PC-9 (cell line): ENCODE results near the gene ALDH1A3. TPM values are rescaled to one million over a fixed set of nuclear protein-coding genes. Genes with fewer than 3 reads are reported as not detected.

Experiments
- BruUV-seq: library from RNA; stranded (reverse); fragments of 400-500 nt; replicated peaks from 2 replicates; lab custom pipeline; 2021; lab: Mats Ljungman, UMichigan
- CTCF ChIA-PET: fragments of 300-600 bp; sonication (Branson Sonifier 250); formaldehyde crosslinking; loops from one replicate; lab custom pipeline; 2022; ENCODE audit warnings: antibody characterized with exemption; lab: Charles Lee
- POLR2A ChIA-PET: fragments of 300-600 bp; sonication (Branson Sonifier 250); formaldehyde crosslinking; loops from one replicate; lab custom pipeline; 2022; ENCODE audit warnings: antibody characterized with exemption; ENCODE audit not compliant: unreplicated experiment; lab: Charles Lee
- DNase-seq, 2 experiments: peaks; one replicate each; pipeline versions ENCODE4 v3.0.0 to v3.0.0-alpha.2; 2015 to 2022; ENCODE audit warnings: mixed read lengths in 1 of 2
- H2AFZ ChIP-seq: fragments of 200-600 bp; sonication (generic); 2 replicates; pipeline ENCODE4 v1.8.1; 2017; ENCODE audit warnings: antibody characterized with exemption
- H3F3A ChIP-seq: fragments of 200-600 bp; sonication (generic); 2 replicates; pipeline ENCODE4 v1.8.1; 2017; ENCODE audit warnings: antibody characterized with exemption, mild to moderate bottlenecking, low read depth; ENCODE audit not compliant: insufficient read depth
- H3K27ac ChIP-seq: fragments of 200-600 bp; sonication (generic); 2 replicates; pipeline ENCODE4 v1.6.1; 2016; ENCODE audit warnings: mixed run types
- H3K27me3 ChIP-seq: fragments of 200-600 bp; sonication (generic); 2 replicates; pipeline ENCODE4 v1.6.1; 2016; ENCODE audit warnings: low read depth, mixed run types; ENCODE audit not compliant: insufficient read depth
- H3K36me3 ChIP-seq: fragments of 200-600 bp; sonication (generic); 2 replicates; pipeline ENCODE4 v1.6.1; 2016; ENCODE audit warnings: low read depth, mixed run types
- H3K4me1 ChIP-seq: fragments of 200-600 bp; sonication (generic); replicated peaks from 2 replicates; pipeline ENCODE4 v1.6.1; 2016; ENCODE audit warnings: mixed run types; ENCODE audit not compliant: insufficient read depth
- H3K4me2 ChIP-seq: fragments of 200-600 bp; sonication (generic); 2 replicates; pipeline ENCODE4 v1.6.1; 2017; ENCODE audit warnings: mixed run types
- H3K4me3 ChIP-seq: fragments of 200-600 bp; sonication (generic); 2 replicates; pipeline ENCODE4 v1.6.1; 2016; ENCODE audit warnings: mixed run types
- H3K79me2 ChIP-seq: fragments of 200-600 bp; sonication (generic); 2 replicates; pipeline ENCODE4 v1.6.1; 2017; ENCODE audit warnings: low read depth, mixed run types
- H3K9me2 ChIP-seq: fragments of 200-600 bp; sonication (generic); 2 replicates; pipeline ENCODE4 v1.8.1; 2017; ENCODE audit warnings: mild to moderate bottlenecking; ENCODE audit not compliant: insufficient read depth
- H3K9me3 ChIP-seq: fragments of 200-600 bp; sonication (generic); 2 replicates; pipeline ENCODE4 v1.8.1; 2016; ENCODE audit warnings: low read depth; ENCODE audit not compliant: insufficient read depth
- H4K20me1 ChIP-seq: fragments of 200-600 bp; sonication (generic); 2 replicates; pipeline ENCODE4 v1.8.1; 2017; ENCODE audit not compliant: insufficient read depth
- EZH2 ChIP-seq: fragments of 200-600 bp; sonication (generic); IDR thresholded peaks from 2 replicates; pipeline ENCODE4 v1.8.0; 2017; ENCODE audit warnings: antibody characterized with exemption, low read depth
- intact Hi-C: fragments of 100-400 bp; cut with micrococcal nuclease; formaldehyde crosslinking; loops from one replicate; pipeline ENCODE4 v1.10.0; 2022; ENCODE audit not compliant: unreplicated experiment
- total RNA-seq: library from RNA; stranded (reverse); gene quantifications from 2 replicates; pipeline ENCODE4 v1.2.3, GENCODE V29; 2021
- TF ChIP-seq, protein P1 (sequence below): fragments of 200-600 bp; sonication (generic); conservative IDR thresholded peaks from 2 replicates; pipeline ENCODE4 v1.6.1; 2017; ENCODE audit warnings: mixed run types, antibody characterized with exemption, mild to moderate bottlenecking, moderate library complexity

Gene ALDH1A3
- total RNA-seq, 1 experiment from 2014 or later, result 469 TPM

DNA sequence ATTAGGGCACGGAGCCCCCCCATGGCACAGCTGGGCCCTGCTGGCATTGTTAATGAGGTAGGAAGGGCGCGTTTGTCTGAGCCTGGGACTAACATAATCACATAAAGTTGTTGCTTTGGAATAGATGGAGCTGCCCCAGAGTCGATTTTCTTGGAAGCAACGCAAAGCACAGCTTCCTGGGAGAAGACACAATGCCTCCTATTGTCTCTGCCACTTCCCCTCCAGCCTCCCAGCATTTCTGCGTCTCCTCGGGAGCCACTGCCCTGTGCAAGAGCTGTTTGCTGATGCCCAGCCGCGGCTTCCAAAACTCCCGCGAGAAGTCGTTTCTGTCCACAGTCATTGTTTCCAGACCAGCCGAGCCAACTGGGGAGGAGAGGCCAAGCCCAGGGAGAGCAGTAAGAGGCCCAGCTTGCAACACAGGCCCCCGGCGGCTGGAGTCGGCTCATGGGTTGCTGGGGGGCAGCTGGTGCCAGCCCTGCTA lies 18.1 kb upstream of the ALDH1A3 start:
- H3K4me1 ChIP-seq, result no peaks in the 10 kb centered on the region
- H3F3A ChIP-seq, result peaks cover 38% of the 10 kb centered on the region
- H3K9me2 ChIP-seq, result no peaks in the 10 kb centered on the region
- no TSS peak for BruUV-seq
- H3K27ac ChIP-seq, result no peak overlapping the region
- H3K79me2 ChIP-seq, result no peaks in the 10 kb centered on the region
- H4K20me1 ChIP-seq, result no peaks in the 10 kb centered on the region
- TF ChIP-seq, protein P1, sequence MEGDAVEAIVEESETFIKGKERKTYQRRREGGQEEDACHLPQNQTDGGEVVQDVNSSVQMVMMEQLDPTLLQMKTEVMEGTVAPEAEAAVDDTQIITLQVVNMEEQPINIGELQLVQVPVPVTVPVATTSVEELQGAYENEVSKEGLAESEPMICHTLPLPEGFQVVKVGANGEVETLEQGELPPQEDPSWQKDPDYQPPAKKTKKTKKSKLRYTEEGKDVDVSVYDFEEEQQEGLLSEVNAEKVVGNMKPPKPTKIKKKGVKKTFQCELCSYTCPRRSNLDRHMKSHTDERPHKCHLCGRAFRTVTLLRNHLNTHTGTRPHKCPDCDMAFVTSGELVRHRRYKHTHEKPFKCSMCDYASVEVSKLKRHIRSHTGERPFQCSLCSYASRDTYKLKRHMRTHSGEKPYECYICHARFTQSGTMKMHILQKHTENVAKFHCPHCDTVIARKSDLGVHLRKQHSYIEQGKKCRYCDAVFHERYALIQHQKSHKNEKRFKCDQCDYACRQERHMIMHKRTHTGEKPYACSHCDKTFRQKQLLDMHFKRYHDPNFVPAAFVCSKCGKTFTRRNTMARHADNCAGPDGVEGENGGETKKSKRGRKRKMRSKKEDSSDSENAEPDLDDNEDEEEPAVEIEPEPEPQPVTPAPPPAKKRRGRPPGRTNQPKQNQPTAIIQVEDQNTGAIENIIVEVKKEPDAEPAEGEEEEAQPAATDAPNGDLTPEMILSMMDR, result no peak
- no peak for TF ChIP-seq EZH2
- no peak for DNase-seq
- H3K27me3 ChIP-seq, result no peaks in the 10 kb centered on the region
- CTCF ChIA-PET, result interaction anchor here (0.6 kb wide), 1 partner anchor 190 kb away, joined by 3 read pairs; no protein-coding TSS in a partner anchor
- intact Hi-C loops, result no loop called here
- H3K9me3 ChIP-seq, result no peaks in the 10 kb centered on the region; the same call in 1 of the 2 replicates
- H2AFZ ChIP-seq, result no peak overlapping the region
- POLR2A ChIA-PET, result no interaction called here
- no peak overlapping the region for H3K4me2 ChIP-seq
- H3K4me3 ChIP-seq, result no peak overlapping the region
- 0 out of 2 replicates have a peak, but pooled peaks cover 9% of the 10 kb centered on the region for H3K36me3 ChIP-seq

DNA sequence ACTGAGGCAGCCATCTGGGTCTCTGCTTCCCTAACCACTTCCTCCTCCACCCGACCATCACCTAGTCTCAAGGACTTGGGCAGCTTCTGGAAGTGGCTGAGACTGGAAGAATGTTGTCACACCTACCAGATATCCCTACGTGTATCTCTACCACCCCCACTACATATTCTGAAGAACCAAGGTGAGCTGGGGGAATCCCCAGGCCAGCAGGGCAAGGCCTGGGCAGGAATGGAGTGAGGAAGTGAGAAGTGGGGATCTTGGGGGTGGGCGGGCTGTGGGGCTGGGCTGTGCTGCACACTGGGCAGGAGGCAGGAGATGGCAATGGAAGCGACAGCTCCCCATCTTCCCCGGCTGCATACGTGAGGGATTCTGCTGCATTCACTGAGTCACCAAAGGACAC lies 17.5 kb upstream of the ALDH1A3 start:
- Histone ChIP-seq H3F3A (peaks cover 33% of the 10 kb centered on the region; the same call in 1 of the 2 replicates), H2AFZ (no peak overlapping the region), H3K9me2 (no peaks in the 10 kb centered on the region), H3K4me3 (no peak overlapping the region), H3K79me2 (no peaks in the 10 kb centered on the region), H3K9me3 (no peaks in the 10 kb centered on the region; the same call in 1 of the 2 replicates), H3K36me3 (0 out of 2 replicates have a peak, but pooled peaks cover 9% of the 10 kb centered on the region), H3K4me1 (no peaks in the 10 kb centered on the region; the same call in 1 of the 2 replicates), H3K4me2 (no peak overlapping the region), H3K27me3 (no peaks in the 10 kb centered on the region), H3K27ac (no peak overlapping the region), H4K20me1 (no peaks in the 10 kb centered on the region)
- DNase-seq, result no peak
- no peak for TF ChIP-seq EZH2
- TF ChIP-seq, protein P1, result no peak
- intact Hi-C loops, result no loop called here
- ChIA-PET CTCF (no interaction called here), POLR2A (no interaction called here)
- no TSS peak for BruUV-seq

DNA sequence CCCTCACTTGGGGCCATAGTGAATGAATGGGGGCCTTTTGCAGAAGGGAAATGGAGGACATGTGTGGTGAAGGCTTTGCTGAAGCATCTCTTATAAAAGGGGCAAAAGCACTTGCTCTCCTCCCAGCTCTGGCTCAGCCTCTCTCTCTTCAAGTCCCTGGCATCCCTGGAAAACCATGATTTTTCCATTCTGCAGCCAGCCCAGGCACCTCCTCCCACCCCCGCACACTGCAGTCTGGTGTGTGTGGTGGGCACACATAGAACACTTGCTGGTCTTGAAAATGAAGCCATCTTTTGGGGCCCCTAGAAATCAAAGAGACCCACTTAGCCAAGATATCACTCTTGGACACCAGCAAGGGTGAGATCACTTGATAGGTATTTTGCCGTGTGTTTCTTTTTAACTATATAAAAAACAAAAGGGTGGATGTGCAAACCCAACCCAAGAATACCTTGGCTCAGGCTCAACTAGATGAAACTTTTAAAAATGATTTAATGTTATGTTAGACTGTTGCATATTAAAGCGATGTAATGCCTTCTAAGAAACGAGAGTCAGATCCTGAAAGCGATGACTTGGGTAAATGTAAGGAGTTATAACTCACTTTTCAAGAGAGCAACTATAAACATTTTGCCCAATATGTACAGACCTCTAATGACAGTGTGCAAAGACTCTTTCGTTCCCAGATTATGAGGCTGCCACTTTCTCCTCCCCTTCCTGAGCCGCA lies 16.4 kb upstream of the ALDH1A3 start:
- peaks cover 5% of the 10 kb centered on the region; the same call in 1 of the 2 replicates for H3K4me1 ChIP-seq
- no peaks in the 10 kb centered on the region for H4K20me1 ChIP-seq
- no peak overlapping the region for H3K4me3 ChIP-seq
- H3K27me3 ChIP-seq, result no peaks in the 10 kb centered on the region
- no TSS peak for BruUV-seq
- H3K9me3 ChIP-seq, result no peaks in the 10 kb centered on the region; the same call in 1 of the 2 replicates
- no peaks in the 10 kb centered on the region for H3K9me2 ChIP-seq
- intact Hi-C loops, result no loop called here
- TF ChIP-seq, protein P1, result no peak
- TF ChIP-seq EZH2, result no peak
- ChIA-PET CTCF (no interaction called here), POLR2A (interaction anchor here (0.6 kb wide), 1 partner anchor 214 kb away, joined by 3 read pairs; no protein-coding TSS in a partner anchor)
- H3K79me2 ChIP-seq, result no peaks in the 10 kb centered on the region
- no peak overlapping the region for H3K4me2 ChIP-seq
- H3K27ac ChIP-seq, result no peak overlapping the region
- no peak for DNase-seq
- H3K36me3 ChIP-seq, result 0 out of 2 replicates have a peak, but pooled peaks cover 9% of the 10 kb centered on the region
- H3F3A ChIP-seq, result peaks cover 25% of the 10 kb centered on the region; the same call in 1 of the 2 replicates
- no peak overlapping the region for H2AFZ ChIP-seq
